ENCODE measurements around the gene R3HDM1. TPM values are rescaled to one million over a fixed set of nuclear protein-coding genes. Genes with fewer than 3 reads are reported as not detected.
"Not testable (repeated sequence)": the region's sequence is repeated elsewhere in the genome, so short reads cannot be mapped to it uniquely, and the experiment has no call there.

Gene R3HDM1
- total RNA-seq, 1 donor from 2014 or later, result 9.9 TPM

DNA sequence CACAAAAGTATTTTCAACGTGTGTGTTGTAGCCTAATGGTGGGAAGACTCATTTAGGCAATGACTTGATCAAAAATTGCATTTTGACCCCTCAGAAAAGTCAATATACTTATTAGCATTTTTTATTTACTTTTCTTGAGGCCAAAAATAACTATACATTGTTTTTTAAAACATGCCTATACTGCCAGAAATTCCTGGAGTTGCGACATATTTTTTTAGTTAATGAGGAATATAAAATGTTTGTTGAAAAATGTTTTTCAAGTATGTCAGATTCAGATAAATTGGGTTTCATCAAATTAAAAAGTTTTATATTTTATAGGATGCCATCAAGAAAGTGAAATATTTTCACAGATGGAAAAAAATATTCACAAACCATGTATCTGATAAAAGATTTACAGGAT lies 39.6 kb downstream of the R3HDM1 start:
- DNase-seq (ENCODE audit: low read depth), result no peak

DNA sequence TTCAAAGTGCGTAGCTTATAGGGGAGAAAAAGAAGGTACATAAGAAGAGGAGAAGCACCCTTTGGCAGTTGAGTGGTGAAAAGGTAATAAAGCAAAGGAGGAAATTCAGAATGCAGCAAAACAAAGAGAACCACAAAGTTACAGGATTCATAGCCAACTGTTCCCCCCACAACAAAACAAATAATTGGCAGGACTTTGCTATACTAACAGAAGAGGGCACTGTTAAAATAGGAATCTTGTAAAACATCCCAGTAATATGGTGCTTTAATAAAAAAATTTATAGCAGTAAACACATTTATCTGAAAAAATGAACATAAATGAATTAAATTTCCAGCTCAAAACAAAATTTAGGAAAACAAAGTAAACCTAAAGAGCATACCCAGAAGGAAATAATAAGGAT lies 42.3 kb downstream of the R3HDM1 start:
- DNase-seq (ENCODE audit: low read depth), result no peak

- DNase-seq (ENCODE audit: low read depth), result no peak
These were observed 50.0 kb downstream of the R3HDM1 start for GRCh38 chr2:135581282-135581681.

- DNase-seq (ENCODE audit: low read depth), result peak; percentile 61
These were observed 51.1 kb downstream of the R3HDM1 start for GRCh38 chr2:135582383-135582782.

GRCh38 chr2:135585586-135585985 lies 54.3 kb downstream of the R3HDM1 start:
- DNase-seq (ENCODE audit: low read depth), result no peak

- peak; percentile 57 for DNase-seq (ENCODE audit: low read depth)
These were observed 54.9 kb downstream of the R3HDM1 start for GRCh38 chr2:135586148-135586547.

GRCh38 chr2:135587958-135588357 lies 56.7 kb downstream of the R3HDM1 start:
- no peak for DNase-seq (ENCODE audit: low read depth)

DNA sequence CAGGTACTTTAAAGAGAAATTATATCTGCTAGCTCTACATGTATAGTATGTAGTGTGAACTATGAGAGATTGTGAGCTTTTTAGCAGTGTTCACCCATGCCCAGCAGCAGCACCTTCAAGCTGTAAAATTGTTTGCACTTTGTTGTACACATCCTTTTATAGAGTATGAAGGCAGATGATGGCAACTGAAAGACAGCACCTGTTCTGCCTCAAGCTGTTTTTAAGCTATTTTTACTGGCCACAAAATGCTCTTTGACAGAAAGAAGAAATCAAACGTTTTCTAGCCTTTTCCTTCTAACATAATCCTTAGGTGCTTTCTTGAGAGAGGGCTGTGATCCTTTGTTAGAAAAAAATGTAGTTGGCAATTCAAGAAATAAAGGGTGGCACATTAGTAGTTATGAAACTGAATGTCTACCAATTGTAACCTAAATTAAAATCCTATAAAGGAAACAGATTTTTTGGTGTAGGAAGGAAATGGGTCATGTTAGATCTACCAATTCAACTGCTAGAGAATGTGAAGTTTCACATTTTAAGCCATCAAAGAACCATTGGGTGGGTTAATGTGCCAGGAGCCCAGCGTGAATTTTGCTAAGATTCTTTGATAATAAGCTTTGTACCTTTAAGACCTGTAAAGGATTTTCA lies 59.5 kb downstream of the R3HDM1 start:
- DNase-seq (ENCODE audit: low read depth), result peak; percentile 14

DNA sequence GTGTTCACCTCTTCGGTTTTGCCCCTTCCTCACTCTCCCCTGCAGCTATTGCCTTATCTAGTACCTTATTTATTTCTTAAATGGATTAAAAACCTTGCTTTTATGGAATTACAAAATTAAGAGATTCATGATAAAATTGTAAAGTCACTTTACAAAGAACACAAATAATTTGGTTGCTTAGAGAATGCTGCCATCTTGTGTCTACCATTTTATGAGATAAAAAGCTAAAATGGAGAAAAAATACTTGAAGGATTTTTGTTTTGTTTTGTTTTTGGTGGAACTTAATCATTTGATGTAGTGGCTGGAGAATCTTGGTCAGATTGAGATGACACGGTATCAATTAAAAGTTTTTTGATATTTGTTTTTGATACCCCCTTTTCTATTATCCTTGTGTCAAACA lies 69.6 kb downstream of the R3HDM1 start:
- DNase-seq (ENCODE audit: low read depth), result no peak

DNA sequence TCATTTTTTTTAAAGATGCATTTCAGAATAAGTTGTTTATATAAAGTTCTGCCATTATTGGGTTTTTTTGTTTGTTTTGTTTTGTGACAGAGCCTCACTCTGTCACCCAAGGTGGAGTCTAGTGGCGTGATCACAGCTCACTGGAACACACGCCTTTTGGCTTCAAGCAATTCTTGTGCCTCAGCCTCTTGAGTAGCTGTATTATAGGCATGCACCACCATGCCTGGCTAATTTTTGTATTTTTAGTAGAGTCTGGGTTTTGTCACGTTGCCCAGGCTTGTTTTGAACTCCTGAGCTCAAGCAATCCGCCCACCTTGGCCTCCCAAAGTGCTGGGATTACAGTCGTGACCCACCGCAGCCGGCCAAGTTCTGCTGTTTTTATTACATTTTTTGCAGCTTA lies 72.3 kb downstream of the R3HDM1 start:
- DNase-seq (ENCODE audit: low read depth), result no peak

DNA sequence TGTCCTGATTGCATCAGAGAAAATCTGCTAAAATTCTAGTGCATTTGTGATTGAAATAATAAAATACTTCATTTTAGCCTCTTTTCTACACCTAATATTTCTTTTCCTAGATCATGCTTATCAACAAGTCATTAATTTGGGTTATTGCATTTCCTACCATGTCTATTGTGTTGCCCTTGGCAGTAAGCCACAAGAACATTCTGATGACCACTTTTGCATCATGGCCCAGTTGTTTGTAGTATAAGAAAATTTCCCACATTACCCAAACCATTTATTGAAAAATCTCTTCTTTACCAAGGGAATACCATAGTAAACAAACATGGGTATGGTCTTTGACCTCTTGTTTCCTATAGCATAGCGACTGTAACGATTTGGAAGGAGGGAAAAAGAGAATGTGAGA lies 76.3 kb downstream of the R3HDM1 start:
- no peak for DNase-seq (ENCODE audit: low read depth)

DNA sequence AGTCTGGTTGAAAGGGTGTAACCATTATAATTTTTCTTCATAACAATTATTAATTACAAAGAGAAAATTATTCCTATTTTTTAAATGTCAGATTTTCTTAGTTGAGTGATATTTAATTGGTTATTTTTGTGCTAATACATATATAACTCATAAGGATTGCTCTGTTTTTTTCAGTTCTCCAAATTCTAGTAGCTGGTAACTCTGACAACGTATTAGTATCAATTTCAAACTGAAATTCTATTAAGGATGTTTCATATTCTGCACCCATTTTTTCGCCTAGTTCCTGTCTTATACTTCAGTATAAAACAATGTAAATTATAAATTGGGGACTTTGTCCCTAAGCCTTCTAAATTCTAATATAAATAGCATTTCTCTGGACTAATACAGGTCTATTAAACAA lies 81.0 kb downstream of the R3HDM1 start:
- DNase-seq (ENCODE audit: low read depth), result no peak

DNA sequence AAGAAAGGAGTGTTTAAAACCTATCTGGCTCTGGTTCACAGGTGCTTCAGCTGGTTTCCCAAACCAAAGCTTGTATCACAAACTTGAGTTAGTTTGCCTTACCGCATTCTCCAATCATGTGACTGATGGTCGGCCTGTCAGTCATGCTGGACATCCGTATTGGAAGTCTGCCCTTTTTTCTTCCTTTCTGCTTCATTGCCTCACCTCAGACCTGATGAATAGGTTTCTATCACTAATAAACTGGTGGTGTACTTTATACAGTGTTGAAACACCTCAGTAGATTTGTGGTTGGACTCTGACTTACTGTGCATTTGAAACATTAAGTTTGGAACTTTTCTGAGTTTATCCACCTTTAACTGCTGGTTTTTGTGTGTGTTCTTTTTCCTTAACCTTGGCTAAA lies 84.1 kb downstream of the R3HDM1 start:
- DNase-seq (ENCODE audit: low read depth), result no peak

DNA sequence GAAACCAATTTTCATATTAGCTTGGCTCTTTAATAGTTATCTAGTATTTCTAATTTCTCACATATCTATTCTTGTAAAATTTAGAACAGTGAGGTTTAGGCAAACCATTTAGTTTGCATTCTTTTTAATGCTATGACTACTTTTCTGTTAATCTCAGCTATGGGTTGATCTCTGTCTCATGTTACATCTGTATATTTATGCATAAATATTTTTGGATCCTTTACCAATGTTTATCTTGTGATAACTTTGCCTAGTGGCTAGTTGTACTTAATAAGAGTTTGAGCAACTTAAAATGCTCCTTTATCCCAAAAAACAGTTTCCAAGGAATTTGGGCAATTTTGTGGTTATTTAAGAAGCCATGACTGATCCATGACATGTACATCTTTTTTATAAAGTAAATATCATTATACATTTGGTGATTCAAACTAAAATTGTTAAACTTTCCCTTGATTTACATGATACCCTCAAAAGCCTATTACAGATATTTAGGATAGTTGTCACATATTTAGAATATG lies 86.3 kb downstream of the R3HDM1 start:
- no peak for DNase-seq (ENCODE audit: low read depth)

GRCh38 chr2:135620198-135620597 lies 88.9 kb downstream of the R3HDM1 start:
- DNase-seq (ENCODE audit: low read depth), result no peak

- DNase-seq (ENCODE audit: low read depth), result no peak
These were observed 98.2 kb downstream of the R3HDM1 start for GRCh38 chr2:135629520-135629919.

- DNase-seq (ENCODE audit: low read depth), result not testable (repeated sequence)
These were observed 98.8 kb downstream of the R3HDM1 start for GRCh38 chr2:135630034-135630433.

DNA sequence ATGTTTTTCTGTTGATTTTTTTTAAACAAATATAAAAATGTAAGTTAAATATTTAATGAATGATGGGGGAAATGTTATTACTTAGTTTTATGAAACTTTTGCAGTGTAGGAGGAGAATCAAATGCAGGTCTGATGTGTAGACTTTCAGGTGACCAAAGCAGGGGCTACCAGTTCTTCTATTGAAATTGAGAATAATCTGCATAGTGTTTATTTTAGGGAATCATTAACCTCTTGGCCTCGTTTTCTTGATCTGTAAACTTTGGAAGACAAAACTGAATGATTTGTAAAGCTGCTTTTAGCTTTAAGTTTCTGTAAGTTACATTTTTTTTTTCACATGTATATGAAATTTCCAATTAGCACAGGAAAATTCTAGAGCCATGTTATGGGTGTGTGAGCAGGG lies 99.2 kb downstream of the R3HDM1 start:
- no peak for DNase-seq (ENCODE audit: low read depth)

GRCh38 chr2:135633582-135633981 lies 102.3 kb downstream of the R3HDM1 start:
- no peak for DNase-seq (ENCODE audit: low read depth)

- no peak for DNase-seq (ENCODE audit: low read depth)
These were observed 104.0 kb downstream of the R3HDM1 start for GRCh38 chr2:135635212-135635835.

- DNase-seq (ENCODE audit: low read depth), result no peak
These were observed 105.7 kb downstream of the R3HDM1 start for GRCh38 chr2:135636982-135637381.

GRCh38 chr2:135637456-135638087 lies 106.3 kb downstream of the R3HDM1 start:
- no peak for DNase-seq (ENCODE audit: low read depth)

- DNase-seq (ENCODE audit: low read depth), result peak; percentile 50
These were observed 107.5 kb downstream of the R3HDM1 start for GRCh38 chr2:135638825-135639224.
